H1 (cell line): ENCODE results near the gene BSPH1. TPM values are rescaled to one million over a fixed set of nuclear protein-coding genes. Genes with fewer than 3 reads are reported as not detected.

Experiments
- CTCF ChIA-PET: fragments of 300-600 bp; sonication (Branson Sonifier 250); formaldehyde crosslinking; loops from one replicate; lab custom pipeline; 2021; ENCODE audit not compliant: partially characterized antibody; lab: Charles Lee
- POLR2A ChIA-PET: fragments of 300-600 bp; sonication (Branson Sonifier 250); formaldehyde crosslinking; loops from one replicate; lab custom pipeline; 2021; ENCODE audit warnings: inconsistent platforms; ENCODE audit not compliant: partially characterized antibody; lab: Charles Lee
- DNase-seq, 2 experiments: peaks; one replicate each; pipeline versions ENCODE4 v3.0.0 to v3.0.0-alpha.2; 2010 to 2022; ENCODE audit warnings: low spot score in 2 of 2, low read depth in 1 of 2, mixed read lengths in 1 of 2
- FAIRE-seq: peaks from 2 replicates; lab custom pipeline; 2011; peaks lifted over from hg19 to GRCh38; lab: Jason Lieb, UNC
- H2AFZ ChIP-seq: 2 replicates; pipeline ENCODE4 v1.8.1; 2012; ENCODE audit warnings: low read length, inconsistent platforms
- H2AK5ac ChIP-seq: 2 replicates; pipeline ENCODE4 v1.6.1; 2013; ENCODE audit warnings: low read depth, low read length
- H2BK120ac ChIP-seq: replicated peaks from 2 replicates; pipeline ENCODE3; 2013; ENCODE audit warnings: low read depth, low read length, inconsistent platforms
- H2BK12ac ChIP-seq: 2 replicates; pipeline ENCODE4 v1.6.1; 2013; ENCODE audit warnings: low read depth, low read length
- H2BK15ac ChIP-seq: 2 replicates; pipeline ENCODE4 v1.6.1; 2013; ENCODE audit warnings: low read length
- H2BK20ac ChIP-seq: 2 replicates; pipeline ENCODE4 v1.6.1; 2013; ENCODE audit warnings: low read length
- H2BK5ac ChIP-seq: 2 replicates; pipeline ENCODE4 v1.6.1; 2013; ENCODE audit warnings: low read depth, low read length
- H3K14ac ChIP-seq: 2 replicates; pipeline ENCODE4 v1.6.1; 2013; ENCODE audit warnings: inconsistent platforms; ENCODE audit not compliant: insufficient read length
- H3K18ac ChIP-seq: 2 replicates; pipeline ENCODE4 v1.6.1; 2013; ENCODE audit warnings: low read length; ENCODE audit errors: extremely low read depth
- H3K23ac ChIP-seq: 2 replicates; pipeline ENCODE4 v1.6.1; 2013; ENCODE audit warnings: inconsistent platforms; ENCODE audit not compliant: insufficient read length
- H3K23me2 ChIP-seq: 2 replicates; pipeline ENCODE4 v1.6.1; 2013; ENCODE audit warnings: low read depth, low read length
- H3K27ac ChIP-seq: 2 replicates; pipeline ENCODE4 v1.6.1; 2011; ENCODE audit warnings: low read depth, low read length, inconsistent platforms
- H3K27me3 ChIP-seq, 4 experiments: replicated peaks in 1 of 4; 1 replicate in 1 of 4; 2 replicates in 3 of 4; pipeline versions ENCODE4 v1.6.1 to v1.8.1; 2011 to 2013; ENCODE audit warnings: low read length in 3 of 4, mild to moderate bottlenecking in 3 of 4, inconsistent platforms in 2 of 4, mixed read lengths in 2 of 4, moderate library complexity in 1 of 4; ENCODE audit not compliant: control insufficient read depth in 3 of 4, insufficient read depth in 3 of 4; ENCODE audit errors: extremely low read depth in 1 of 4
- H3K36me3 ChIP-seq, 4 experiments: 2 replicates each; pipeline versions ENCODE4 v1.6.1 to v1.8.1; 2011 to 2013; ENCODE audit warnings: mild to moderate bottlenecking in 4 of 4, low read length in 3 of 4, moderate library complexity in 2 of 4, control low read depth in 1 of 4, inconsistent platforms in 1 of 4; ENCODE audit not compliant: insufficient read depth in 4 of 4, control insufficient read depth in 2 of 4
- H3K4ac ChIP-seq: replicated peaks from 2 replicates; pipeline ENCODE3; 2013; ENCODE audit warnings: low read length, low read depth, mixed read lengths, inconsistent platforms; ENCODE audit not compliant: insufficient read length
- H3K4me1 ChIP-seq, 4 experiments: replicated peaks in 1 of 4; 1 replicate in 1 of 4; 2 replicates in 3 of 4; pipeline versions ENCODE4 v1.6.1 to v1.8.1; 2011 to 2013; ENCODE audit warnings: low read length in 3 of 4, inconsistent platforms in 2 of 4, mixed read lengths in 1 of 4; ENCODE audit not compliant: insufficient read depth in 4 of 4, control insufficient read depth in 3 of 4
- H3K4me2 ChIP-seq, 2 experiments: 2 replicates each; pipeline versions ENCODE4 v1.6.1 to v1.8.1; 2011 to 2013; ENCODE audit warnings: low read depth in 2 of 2, low read length in 2 of 2, control low read depth in 1 of 2, inconsistent platforms in 1 of 2, mild to moderate bottlenecking in 1 of 2; ENCODE audit not compliant: insufficient read depth in 1 of 2
- H3K4me3 ChIP-seq, 4 experiments: fragments of 200-600, 300-600 bp in 1 of 4; sonication (generic), shearing (Covaris generic), sonication (Bioruptor Twin) in 1 of 4; 2 replicates each; pipeline versions ENCODE4 v1.5.1 to v1.8.1; 2011 to 2016; ENCODE audit warnings: low read length in 4 of 4, low read depth in 3 of 4, control low read depth in 2 of 4, inconsistent platforms in 2 of 4, mild to moderate bottlenecking in 2 of 4, mixed read lengths in 1 of 4, moderate library complexity in 1 of 4; ENCODE audit not compliant: insufficient read depth in 2 of 4; ENCODE audit errors: extremely low read depth in 1 of 4
- H3K56ac ChIP-seq: replicated peaks from 2 replicates; pipeline ENCODE3; 2013; ENCODE audit warnings: low read depth, mild to moderate bottlenecking, mixed read lengths, low read length, inconsistent platforms; ENCODE audit not compliant: insufficient read length
- H3K79me1 ChIP-seq: 2 replicates; pipeline ENCODE4 v1.6.1; 2013; ENCODE audit warnings: low read depth, low read length, control low read depth
- H3K79me2 ChIP-seq, 2 experiments: 2 replicates each; pipeline versions ENCODE4 v1.6.1 to v1.8.1; 2012 to 2013; ENCODE audit warnings: low read length in 2 of 2, mild to moderate bottlenecking in 2 of 2, inconsistent platforms in 1 of 2; ENCODE audit not compliant: insufficient read depth in 2 of 2, control insufficient read depth in 1 of 2
- H3K9ac ChIP-seq, 4 experiments: replicated peaks in 1 of 4; 1 replicate in 1 of 4; 2 replicates in 3 of 4; pipeline versions ENCODE4 v1.6.1 to v1.8.1; 2011 to 2013; ENCODE audit warnings: low read depth in 3 of 4, low read length in 3 of 4, control low read depth in 2 of 4, mild to moderate bottlenecking in 2 of 4, moderate library complexity in 2 of 4, inconsistent platforms in 1 of 4; ENCODE audit errors: extremely low read depth in 1 of 4
- H3K9me3 ChIP-seq, 2 experiments: 2 replicates each; pipeline versions ENCODE4 v1.6.1 to v1.8.1; 2012 to 2013; ENCODE audit warnings: mild to moderate bottlenecking in 2 of 2, moderate library complexity in 2 of 2, control low read depth in 1 of 2, inconsistent platforms in 1 of 2, low read depth in 1 of 2, low read length in 1 of 2, mixed read lengths in 1 of 2; ENCODE audit not compliant: insufficient read depth in 2 of 2
- H4K20me1 ChIP-seq, 2 experiments: replicated peaks in 1 of 2; 2 replicates each; pipeline versions ENCODE3 to v1.8.1; 2011 to 2013; ENCODE audit warnings: inconsistent platforms in 2 of 2, low read length in 2 of 2, mild to moderate bottlenecking in 1 of 2; ENCODE audit not compliant: insufficient read depth in 2 of 2, control insufficient read depth in 1 of 2
- H4K5ac ChIP-seq: 2 replicates; pipeline ENCODE4 v1.6.1; 2013; ENCODE audit warnings: low read length, low read depth, mixed read lengths, inconsistent platforms; ENCODE audit not compliant: insufficient read length
- H4K8ac ChIP-seq: 2 replicates; pipeline ENCODE4 v1.8.0; 2013; ENCODE audit warnings: mild to moderate bottlenecking, moderate library complexity, low read length, inconsistent platforms; ENCODE audit not compliant: insufficient read depth; ENCODE audit errors: extremely low read depth
- H4K91ac ChIP-seq: replicated peaks from 2 replicates; pipeline ENCODE3; 2013; ENCODE audit warnings: low read length, mixed read lengths, inconsistent platforms; ENCODE audit not compliant: insufficient read length
- CTBP2 ChIP-seq: IDR thresholded peaks from 2 replicates; pipeline ENCODE4 v1.7.0; 2011; ENCODE audit warnings: borderline replicate concordance, mild to moderate bottlenecking, moderate library complexity, mixed read lengths, low read length; ENCODE audit not compliant: insufficient read depth, insufficient read length
- CTCF ChIP-seq, 3 experiments: IDR thresholded peaks; 1 replicate in 2 of 3; 2 replicates in 1 of 3; pipeline versions ENCODE4 v1.5.1 to v1.6.1; 2011; ENCODE audit warnings: low read length in 3 of 3, mild to moderate bottlenecking in 3 of 3, inconsistent platforms in 2 of 3, low read depth in 1 of 3, moderate library complexity in 1 of 3; ENCODE audit not compliant: insufficient read depth in 1 of 3; ENCODE audit errors: control extremely low read depth in 1 of 3
- EZH2 ChIP-seq: fragments of 200-600 bp; sonication (generic); IDR thresholded peaks from 2 replicates; pipeline ENCODE4 v1.7.1; 2012; ENCODE audit warnings: low read depth, mild to moderate bottlenecking, moderate library complexity, low read length, inconsistent platforms; ENCODE audit not compliant: severe bottlenecking
- KDM4A ChIP-seq: IDR thresholded peaks from one replicate; pipeline ENCODE4 v1.7.1; 2012; ENCODE audit warnings: low read depth, mild to moderate bottlenecking, moderate library complexity, low read length, inconsistent platforms; ENCODE audit not compliant: severe bottlenecking
- KDM5A ChIP-seq: fragments of 200-600 bp; IDR thresholded peaks from 2 replicates; pipeline ENCODE4 v1.7.1; 2012; ENCODE audit warnings: mild to moderate bottlenecking, low read length, inconsistent platforms, mixed read lengths
- MAFK ChIP-seq: IDR thresholded peaks from 2 replicates; pipeline ENCODE4 v1.6.1; 2012; ENCODE audit warnings: low read depth, mild to moderate bottlenecking, improper control_type of control experiment, low read length
- RBBP5 ChIP-seq: IDR thresholded peaks from 2 replicates; pipeline ENCODE4 v1.7.1; 2012; ENCODE audit warnings: low read depth, mild to moderate bottlenecking, inconsistent platforms, low read length, moderate library complexity, borderline replicate concordance
- SIN3A ChIP-seq, 2 experiments: IDR thresholded peaks in 1 of 2; conservative IDR thresholded peaks in 1 of 2; 2 replicates each; pipeline ENCODE4 v1.6.1; 2011 to 2012; ENCODE audit warnings: low read length in 2 of 2, improper control_type of control experiment in 1 of 2, low read depth in 1 of 2, mild to moderate bottlenecking in 1 of 2
- SRF ChIP-seq: IDR thresholded peaks from 2 replicates; pipeline ENCODE4 v1.6.1; 2011; ENCODE audit warnings: mild to moderate bottlenecking, low read depth, low read length, moderate library complexity
- WGBS, 2 experiments: shearing (Covaris generic) in 1 of 2; methylation state at CpG; one replicate each; pipeline versions ENCODE4 v1.1.6 to v1.1.7; 2013 to 2015; ENCODE audit warnings: low lambda C conversion rate in 2 of 2, mixed read lengths in 2 of 2, inconsistent platforms in 1 of 2, low coverage in 1 of 2, missing lambda C conversion rate in 1 of 2; ENCODE audit not compliant: insufficient replicate concordance in 2 of 2, insufficient coverage in 1 of 2, insufficient read length in 1 of 2; ENCODE audit errors: extremely low coverage in 1 of 2, missing lambda C conversion rate in 1 of 2; 5-methylcytosine and 5-hydroxymethylcytosine counted together
- polyA plus RNA-seq, 7 experiments: library from polyadenylated mRNA; depleted of rRNA in 3 of 7; stranded (reverse) in 5 of 7; unstranded in 2 of 7; fragments of >200 nt in 5 of 7; fragments of 200-250 nt in 2 of 7; gene quantifications; 1 replicate in 5 of 7; 2 replicates in 1 of 7; 4 replicates in 1 of 7; pipeline versions ENCODE4 v1.2.1 to v1.2.3, GENCODE V29; 2011 to 2013; ENCODE audit warnings: missing spikeins in 2 of 7, mixed read lengths in 2 of 7
- total RNA-seq: library from RNA; stranded (reverse); fragmentation: NEBNext Ultra II Directional; extraction: Animal tissue kit (Norgen Biotek cat#: 25700); gene quantifications from 2 replicates; pipeline ENCODE4 v1.2.1, GENCODE V29; 2021
- TF ChIP-seq, protein P1 (sequence below): IDR thresholded peaks from 2 replicates; pipeline ENCODE4 v1.6.1; 2012; ENCODE audit warnings: inconsistent platforms

The BSPH1 gene
- total and polyA plus RNA-seq, 2 of the 8 experiments (the other 6 are each of a cell fraction or from before 2014, with no cell fraction given) = not detected

DNA sequence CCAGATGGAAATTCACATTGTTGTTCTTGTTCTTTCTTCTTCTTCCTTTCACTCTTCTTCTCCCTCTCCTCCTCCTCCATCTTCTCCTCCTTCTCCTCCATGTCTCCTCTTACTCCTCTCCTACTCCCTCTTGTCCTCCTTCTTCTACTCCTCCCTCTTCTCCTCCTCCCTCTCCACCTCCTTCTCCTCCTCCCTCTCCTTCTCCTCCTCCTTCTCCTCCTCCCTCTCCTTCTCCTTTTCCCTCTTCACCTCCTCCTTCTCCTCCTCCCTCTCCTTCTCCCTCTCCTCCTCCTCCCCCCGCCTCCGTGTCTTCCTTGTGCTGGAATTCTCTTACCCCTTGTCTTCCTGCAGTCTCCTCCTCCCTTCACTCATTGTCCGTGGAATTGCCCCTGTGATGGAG lies 33.5 kb upstream of the BSPH1 start:
- no peaks in the 10 kb centered on the region for H3K4me1 ChIP-seq
- H2BK20ac ChIP-seq = no peak overlapping the region
- H4K5ac ChIP-seq = no peak overlapping the region
- no peak overlapping the region for H3K9ac ChIP-seq
- no peak for FAIRE-seq
- no peak overlapping the region for H3K56ac ChIP-seq
- no peak overlapping the region for H2AK5ac ChIP-seq
- no peak overlapping the region for H3K18ac ChIP-seq
- no peak overlapping the region for H3K23ac ChIP-seq
- no peak overlapping the region for H4K8ac ChIP-seq
- H3K4me3 ChIP-seq = no peak overlapping the region
- no peak overlapping the region for H3K27ac ChIP-seq
- no peak overlapping the region; the same call in 1 of the 2 replicates for H2AFZ ChIP-seq
- H2BK12ac ChIP-seq = no peak overlapping the region
- ChIA-PET POLR2A (interaction anchor here (1.3 kb wide), 1 partner anchor 25 kb away, joined by 3 read pairs; no protein-coding TSS in a partner anchor), CTCF (interaction anchor here (1.2 to 2.3 kb wide), 8 partner anchors 9 to 191 kb away, joined by 3 to 9 read pairs (median 4); no protein-coding TSS in a partner anchor)
- no peak overlapping the region for H2BK120ac ChIP-seq
- no peak for DNase-seq
- peaks cover 2% of the 10 kb centered on the region; the same call in 1 of the 2 replicates for H3K23me2 ChIP-seq
- no peaks in the 10 kb centered on the region for H3K79me2 ChIP-seq
- H3K79me1 ChIP-seq = no peaks in the 10 kb centered on the region
- H2BK5ac ChIP-seq = no peak overlapping the region
- H3K14ac ChIP-seq = no peak overlapping the region
- H3K9me3 ChIP-seq = no peaks in the 10 kb centered on the region
- WGBS, 2 experiments = 61% methylated on average over 3 of the region's 3 CpGs; no CpG with 5 or more reads in 1 of the 2 experiments
- H3K27me3 ChIP-seq = no peaks in the 10 kb centered on the region
- no peaks in the 10 kb centered on the region for H4K20me1 ChIP-seq
- no peaks in the 10 kb centered on the region for H3K36me3 ChIP-seq
- no peak overlapping the region for H3K4ac ChIP-seq
- no peak overlapping the region for H3K4me2 ChIP-seq
- no peak overlapping the region for H2BK15ac ChIP-seq
- H4K91ac ChIP-seq = no peak overlapping the region
- TF ChIP-seq MAFK = no peak
- TF ChIP-seq SRF = no peak
- no peak for TF ChIP-seq KDM4A
- no peak for TF ChIP-seq KDM5A
- no peak for TF ChIP-seq SIN3A (conservative IDR thresholded peaks at IDR 0.05 in 1 of 2, IDR thresholded peaks at IDR 0.05 in 1 of 2; ENCODE audit: low read depth in 1 of 2, low read length in 2 of 2)
- TF ChIP-seq CTCF (IDR thresholded peaks at IDR 0.05; ENCODE audit: control extremely low read depth in 1 of 3, insufficient read depth in 1 of 3, low read depth in 1 of 3, low read length in 3 of 3) = no peak
- no peak for TF ChIP-seq CTBP2
- TF ChIP-seq EZH2 = no peak
- TF ChIP-seq, protein P1, sequence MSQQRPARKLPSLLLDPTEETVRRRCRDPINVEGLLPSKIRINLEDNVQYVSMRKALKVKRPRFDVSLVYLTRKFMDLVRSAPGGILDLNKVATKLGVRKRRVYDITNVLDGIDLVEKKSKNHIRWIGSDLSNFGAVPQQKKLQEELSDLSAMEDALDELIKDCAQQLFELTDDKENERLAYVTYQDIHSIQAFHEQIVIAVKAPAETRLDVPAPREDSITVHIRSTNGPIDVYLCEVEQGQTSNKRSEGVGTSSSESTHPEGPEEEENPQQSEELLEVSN = no peak
- no peak for TF ChIP-seq RBBP5
